ENCODE measurements around the gene KLHDC4. TPM values are rescaled to one million over a fixed set of nuclear protein-coding genes. Genes with fewer than 3 reads are reported as not detected.
"Not testable (repeated sequence)": the region's sequence is repeated elsewhere in the genome, so short reads cannot be mapped to it uniquely, and the experiment has no call there.

The KLHDC4 gene
- total and polyA plus RNA-seq, 2 donors (not counting 1 experiment from before 2014, with no cell fraction given), result 51.3 to 90.8 TPM

DNA sequence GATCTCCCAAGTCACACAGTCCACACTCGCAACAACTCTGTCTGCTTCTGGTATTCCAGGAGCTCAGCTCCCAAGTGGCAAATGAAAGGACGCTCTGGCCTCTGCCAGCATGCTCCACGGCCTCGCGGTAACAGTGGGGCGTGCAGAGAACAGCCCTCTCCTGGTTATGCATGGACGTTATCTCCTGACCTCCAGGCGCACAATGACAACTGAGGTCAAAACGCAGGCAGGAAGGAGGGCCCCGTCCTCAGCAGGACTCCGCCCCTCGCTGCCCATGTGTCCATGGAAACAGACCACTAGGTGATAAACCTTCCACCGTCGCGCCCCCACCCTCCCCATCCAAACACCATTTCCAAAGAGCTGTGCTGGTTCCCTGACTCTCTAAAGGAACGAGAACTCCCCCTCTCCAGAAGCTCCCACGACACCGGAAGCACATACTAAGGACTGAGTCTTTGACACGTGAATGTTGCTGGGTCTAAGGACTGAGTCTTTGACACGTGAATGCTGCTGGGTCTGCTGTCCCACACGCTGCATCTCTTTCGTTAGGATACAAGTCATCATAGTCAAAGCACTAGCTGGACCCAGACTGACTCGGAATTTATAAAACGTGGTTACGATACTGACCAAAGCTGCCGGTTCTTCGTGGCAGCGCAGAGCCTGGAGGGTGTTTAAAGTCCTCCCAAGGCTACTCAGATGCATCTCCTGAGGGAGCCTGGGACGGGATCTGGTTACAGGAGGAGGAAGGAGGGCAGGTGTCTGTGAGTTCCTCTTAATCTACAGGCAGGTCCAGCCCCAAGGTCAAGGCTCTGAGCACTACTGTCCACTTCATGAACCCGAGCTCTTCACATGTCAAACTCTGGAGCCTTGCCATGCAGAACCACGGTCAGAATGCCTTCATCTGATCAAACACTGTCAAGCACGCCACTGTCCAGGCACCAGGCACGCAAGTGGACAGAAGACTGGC, 43.9 kb downstream of the KLHDC4 start:
- WGBS (ENCODE audit: insufficient coverage), result 96% methylated on average over 33 of the region's 33 CpGs
- Mint-ChIP-seq H3K4me3 (no peak overlapping the region), H3K4me1 (peaks cover 29% of the 10 kb centered on the region), H3K27me3 (no peaks in the 10 kb centered on the region), H3K27ac (no peak overlapping the region), H3K9me3 (ENCODE audit: insufficient read depth) (no peaks in the 10 kb centered on the region)
- ChIA-PET CTCF (no interaction called here), POLR2A (interaction anchor here (0.7 kb wide), 2 partner anchors 21 to 282 kb away, joined by 3 to 6 read pairs; no protein-coding TSS in a partner anchor)
- no peak overlapping the region for H3K27ac ChIP-seq (ENCODE audit: low read length in 2 of 2)
- ATAC-seq (ENCODE audit: low read depth) (no peak), DNase-seq (no peak)
- peaks cover 20% of the 10 kb centered on the region for H4K20me1 ChIP-seq (ENCODE audit: control insufficient read depth, insufficient read depth, low read length, poor library complexity, severe bottlenecking)
- intact Hi-C loops (cut with micrococcal nuclease), result no loop called here
- peaks cover 25% of the 10 kb centered on the region for H3K79me2 ChIP-seq (ENCODE audit: control insufficient read depth, insufficient read depth, low read length)
- TF ChIP-seq EZH2 (IDR thresholded peaks at IDR 0.05; ENCODE audit: borderline replicate concordance, insufficient read depth, low read depth, low read length, poor library complexity, severe bottlenecking), result no peak
- TF ChIP-seq, protein P1, sequence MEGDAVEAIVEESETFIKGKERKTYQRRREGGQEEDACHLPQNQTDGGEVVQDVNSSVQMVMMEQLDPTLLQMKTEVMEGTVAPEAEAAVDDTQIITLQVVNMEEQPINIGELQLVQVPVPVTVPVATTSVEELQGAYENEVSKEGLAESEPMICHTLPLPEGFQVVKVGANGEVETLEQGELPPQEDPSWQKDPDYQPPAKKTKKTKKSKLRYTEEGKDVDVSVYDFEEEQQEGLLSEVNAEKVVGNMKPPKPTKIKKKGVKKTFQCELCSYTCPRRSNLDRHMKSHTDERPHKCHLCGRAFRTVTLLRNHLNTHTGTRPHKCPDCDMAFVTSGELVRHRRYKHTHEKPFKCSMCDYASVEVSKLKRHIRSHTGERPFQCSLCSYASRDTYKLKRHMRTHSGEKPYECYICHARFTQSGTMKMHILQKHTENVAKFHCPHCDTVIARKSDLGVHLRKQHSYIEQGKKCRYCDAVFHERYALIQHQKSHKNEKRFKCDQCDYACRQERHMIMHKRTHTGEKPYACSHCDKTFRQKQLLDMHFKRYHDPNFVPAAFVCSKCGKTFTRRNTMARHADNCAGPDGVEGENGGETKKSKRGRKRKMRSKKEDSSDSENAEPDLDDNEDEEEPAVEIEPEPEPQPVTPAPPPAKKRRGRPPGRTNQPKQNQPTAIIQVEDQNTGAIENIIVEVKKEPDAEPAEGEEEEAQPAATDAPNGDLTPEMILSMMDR (IDR thresholded peaks at IDR 0.05), result no peak
- no peaks in the 10 kb centered on the region for H3K27me3 ChIP-seq (replicated peaks in 1 of 4; ENCODE audit: control extremely low read depth in 1 of 4, control insufficient read depth in 3 of 4, insufficient read depth in 4 of 4, low read length in 3 of 4)
- no peaks in the 10 kb centered on the region for H3K9me3 ChIP-seq (ENCODE audit: control extremely low read depth in 1 of 3, control insufficient read depth in 2 of 3, insufficient read depth in 1 of 3, low read length in 2 of 3)
- no peak overlapping the region for H3K4me2 ChIP-seq (replicated peaks; ENCODE audit: low read depth, low read length, poor library complexity, severe bottlenecking)
- H3K36me3 ChIP-seq (replicated peaks in 1 of 2; ENCODE audit: control extremely low read depth in 1 of 2, control insufficient read depth in 1 of 2, extremely low read depth in 1 of 2, insufficient read depth in 2 of 2, low read length in 1 of 2), result peaks cover 0 to 38% of the 10 kb centered on the region in 2 experiments
- peaks cover 15 to 20% of the 10 kb centered on the region in 2 donors for H3K4me1 ChIP-seq (ENCODE audit: control insufficient read depth in 2 of 2, insufficient read depth in 2 of 2, low read length in 2 of 2)
- H3K4me3 ChIP-seq (ENCODE audit: control extremely low read depth in 1 of 5, extremely low read depth in 1 of 5, insufficient read depth in 1 of 5, low read depth in 2 of 5, low read length in 4 of 5), result no peak overlapping the region
- H3K9ac ChIP-seq (ENCODE audit: low read length), result no peak overlapping the region
- no peak overlapping the region for H2AFZ ChIP-seq (ENCODE audit: insufficient read depth, low read depth, low read length, poor library complexity, severe bottlenecking)

- CTCF ChIA-PET, result no interaction called here
- H3K9me3 ChIP-seq (ENCODE audit: control extremely low read depth in 1 of 3, control insufficient read depth in 2 of 3, insufficient read depth in 1 of 3, low read length in 2 of 3), result no peaks in the 10 kb centered on the region
- peaks cover 14 to 17% of the 10 kb centered on the region in 2 donors for H3K4me1 ChIP-seq (ENCODE audit: control insufficient read depth in 2 of 2, insufficient read depth in 2 of 2, low read length in 2 of 2)
- H3K79me2 ChIP-seq (ENCODE audit: control insufficient read depth, insufficient read depth, low read length), result peaks cover 28% of the 10 kb centered on the region
- H3K36me3 ChIP-seq (replicated peaks in 1 of 2; ENCODE audit: control extremely low read depth in 1 of 2, control insufficient read depth in 1 of 2, extremely low read depth in 1 of 2, insufficient read depth in 2 of 2, low read length in 1 of 2), result peaks cover 0 to 48% of the 10 kb centered on the region in 2 experiments
- 97% methylated on average over 24 of the region's 24 CpGs for WGBS (ENCODE audit: insufficient coverage)
- ATAC-seq (ENCODE audit: low read depth), result no peak
- DNase-seq, result no peak
- intact Hi-C loops (cut with micrococcal nuclease), result no loop called here
- Mint-ChIP-seq H3K27me3 (no peaks in the 10 kb centered on the region), H3K4me1 (peaks cover 28% of the 10 kb centered on the region), H3K4me3 (no peak overlapping the region), H3K27ac (no peak overlapping the region), H3K9me3 (ENCODE audit: insufficient read depth) (no peaks in the 10 kb centered on the region)
- no peaks in the 10 kb centered on the region for H3K27me3 ChIP-seq (replicated peaks in 1 of 4; ENCODE audit: control extremely low read depth in 1 of 4, control insufficient read depth in 3 of 4, insufficient read depth in 4 of 4, low read length in 3 of 4)
- H3K4me2 ChIP-seq (replicated peaks; ENCODE audit: low read depth, low read length, poor library complexity, severe bottlenecking), result no peak overlapping the region
- no peak overlapping the region for H3K27ac ChIP-seq (ENCODE audit: low read length in 2 of 2)
- POLR2A ChIA-PET, result no interaction called here
- TF ChIP-seq, protein P1 (IDR thresholded peaks at IDR 0.05), result no peak
- TF ChIP-seq EZH2 (IDR thresholded peaks at IDR 0.05; ENCODE audit: borderline replicate concordance, insufficient read depth, low read depth, low read length, poor library complexity, severe bottlenecking), result no peak
- H3K4me3 ChIP-seq (ENCODE audit: control extremely low read depth in 1 of 5, extremely low read depth in 1 of 5, insufficient read depth in 1 of 5, low read depth in 2 of 5, low read length in 4 of 5), result no peak overlapping the region
- no peak overlapping the region for H2AFZ ChIP-seq (ENCODE audit: insufficient read depth, low read depth, low read length, poor library complexity, severe bottlenecking)
- H3K9ac ChIP-seq (ENCODE audit: low read length), result no peak overlapping the region
- H4K20me1 ChIP-seq (ENCODE audit: control insufficient read depth, insufficient read depth, low read length, poor library complexity, severe bottlenecking), result peaks cover 20% of the 10 kb centered on the region
Observed at GRCh38 chr16:87720446-87720845, 45.3 kb downstream of the KLHDC4 start.

DNA sequence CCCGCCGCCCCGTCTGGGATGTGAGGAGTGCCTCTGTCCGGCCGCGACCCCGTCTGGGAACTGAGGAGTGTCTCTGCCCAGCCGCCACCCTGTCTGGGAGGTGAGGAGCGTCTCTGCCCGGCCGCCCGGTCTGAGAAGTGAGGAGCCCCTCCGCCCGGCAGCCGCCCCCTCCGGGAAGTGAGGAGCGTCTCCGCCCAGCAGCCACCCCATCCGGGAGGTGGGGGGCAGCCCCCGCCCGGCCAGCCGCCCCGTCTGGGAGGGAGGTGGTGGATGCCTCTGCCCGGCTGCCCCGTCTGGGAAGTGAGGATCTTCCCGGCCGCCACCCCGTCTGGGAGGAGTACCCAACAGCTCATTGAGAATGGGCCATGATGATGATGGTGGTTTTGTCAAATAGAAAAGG, 47.0 kb downstream of the KLHDC4 start:
- intact Hi-C loops (cut with micrococcal nuclease); H2AFZ ChIP-seq (ENCODE audit: insufficient read depth, low read depth, low read length, poor library complexity, severe bottlenecking); H3K27me3 ChIP-seq (replicated peaks in 1 of 4; ENCODE audit: control extremely low read depth in 1 of 4, control insufficient read depth in 3 of 4, insufficient read depth in 4 of 4, low read length in 3 of 4); H3K9ac ChIP-seq (ENCODE audit: low read length); H3K4me3 ChIP-seq (ENCODE audit: control extremely low read depth in 1 of 5, extremely low read depth in 1 of 5, insufficient read depth in 1 of 5, low read depth in 2 of 5, low read length in 4 of 5); H3K27me3 Mint-ChIP-seq; H3K4me2 ChIP-seq (replicated peaks; ENCODE audit: low read depth, low read length, poor library complexity, severe bottlenecking); H3K27ac ChIP-seq (ENCODE audit: low read length in 2 of 2); H3K4me1 ChIP-seq (ENCODE audit: control insufficient read depth in 2 of 2, insufficient read depth in 2 of 2, low read length in 2 of 2); POLR2A ChIA-PET; H3K9me3 ChIP-seq (ENCODE audit: control extremely low read depth in 1 of 3, control insufficient read depth in 2 of 3, insufficient read depth in 1 of 3, low read length in 2 of 3); ATAC-seq (ENCODE audit: low read depth); H3K27ac Mint-ChIP-seq; DNase-seq; H3K9me3 Mint-ChIP-seq (ENCODE audit: insufficient read depth); H3K4me3 Mint-ChIP-seq; CTCF ChIA-PET: not testable (repeated sequence)
- peaks cover 16% of the 10 kb centered on the region for H3K4me1 Mint-ChIP-seq
- H3K36me3 ChIP-seq (replicated peaks in 1 of 2; ENCODE audit: control extremely low read depth in 1 of 2, control insufficient read depth in 1 of 2, extremely low read depth in 1 of 2, insufficient read depth in 2 of 2, low read length in 1 of 2), result peaks cover 0 to 61% of the 10 kb centered on the region in 2 experiments
- peaks cover 20% of the 10 kb centered on the region for H4K20me1 ChIP-seq (ENCODE audit: control insufficient read depth, insufficient read depth, low read length, poor library complexity, severe bottlenecking)
- 98% methylated on average over 22 of the region's 28 CpGs for WGBS (ENCODE audit: insufficient coverage)
- peaks cover 28% of the 10 kb centered on the region for H3K79me2 ChIP-seq (ENCODE audit: control insufficient read depth, insufficient read depth, low read length)

All from B cell (primary cell).